GM23338 (cell line): ENCODE results near the gene KCNN2. TPM values are rescaled to one million over a fixed set of nuclear protein-coding genes. Genes with fewer than 3 reads are reported as not detected.

Experiments
- CREB1 ChIP-seq: fragments of 250-450 bp; sonication (Bioruptor Pico); IDR thresholded peaks from 2 replicates; pipeline ENCODE4 v1.5.0; 2020; ENCODE audit warnings: low read depth, mild to moderate bottlenecking, moderate library complexity
- CTCF ChIP-seq, 2 experiments: fragments of 200-600 bp in 1 of 2; sonication (generic) in 1 of 2; conservative IDR thresholded peaks; 2 replicates each; pipeline versions ENCODE4 v1.5.1 to v1.6.1; 2016 to 2017; ENCODE audit warnings: antibody characterized with exemption in 2 of 2, low read depth in 2 of 2, mild to moderate bottlenecking in 2 of 2, moderate library complexity in 1 of 2
- NANOG ChIP-seq: IDR thresholded peaks from 2 replicates; pipeline ENCODE4 v1.6.1; 2016; ENCODE audit warnings: antibody characterized with exemption, borderline replicate concordance
- POLR2AphosphoS5 ChIP-seq: IDR thresholded peaks from 2 replicates; pipeline ENCODE4 v1.6.1; 2016; ENCODE audit warnings: antibody characterized with exemption, low read depth
- REST ChIP-seq: IDR thresholded peaks from one replicate; pipeline ENCODE4 v1.6.1; 2018; ENCODE audit warnings: antibody characterized with exemption; ENCODE audit not compliant: unreplicated experiment
- STAT1 ChIP-seq: IDR thresholded peaks from one replicate; pipeline ENCODE4 v1.6.1; 2016; ENCODE audit warnings: antibody characterized with exemption; ENCODE audit not compliant: unreplicated experiment
- ZNF114 ChIP-seq: fragments of 250-450 bp; sonication (Bioruptor Pico); IDR thresholded peaks from 2 replicates; pipeline ENCODE4 v1.5.0; 2020; ENCODE audit warnings: mild to moderate bottlenecking, moderate library complexity
- ZNF331 ChIP-seq: fragments of 250-450 bp; sonication (Bioruptor Pico); IDR thresholded peaks from 2 replicates; pipeline ENCODE4 v1.5.0; 2020; ENCODE audit warnings: low read depth, mild to moderate bottlenecking, moderate library complexity
- ZNF462 ChIP-seq: fragments of 250-450 bp; sonication (Bioruptor Pico); IDR thresholded peaks from 2 replicates; pipeline ENCODE4 v1.5.0; 2020; ENCODE audit warnings: mild to moderate bottlenecking, moderate library complexity
- polyA plus RNA-seq: library from polyadenylated mRNA; unstranded; fragments of >200 nt; fragmentation: Nextera tagmentation; extraction: Ambion mirVana; gene quantifications from 2 replicates; pipeline ENCODE4 v1.2.1, GENCODE V29; 2016
- total RNA-seq: library from RNA; depleted of rRNA; stranded (reverse); fragments of >200 nt; shearing (Covaris generic); gene quantifications from 2 replicates; pipeline ENCODE4 v1.2.3, GENCODE V29; 2014

KCNN2 gene
- total and polyA plus RNA-seq, 2 experiments from 2014 or later: 14.7 to 15.9 TPM

DNA sequence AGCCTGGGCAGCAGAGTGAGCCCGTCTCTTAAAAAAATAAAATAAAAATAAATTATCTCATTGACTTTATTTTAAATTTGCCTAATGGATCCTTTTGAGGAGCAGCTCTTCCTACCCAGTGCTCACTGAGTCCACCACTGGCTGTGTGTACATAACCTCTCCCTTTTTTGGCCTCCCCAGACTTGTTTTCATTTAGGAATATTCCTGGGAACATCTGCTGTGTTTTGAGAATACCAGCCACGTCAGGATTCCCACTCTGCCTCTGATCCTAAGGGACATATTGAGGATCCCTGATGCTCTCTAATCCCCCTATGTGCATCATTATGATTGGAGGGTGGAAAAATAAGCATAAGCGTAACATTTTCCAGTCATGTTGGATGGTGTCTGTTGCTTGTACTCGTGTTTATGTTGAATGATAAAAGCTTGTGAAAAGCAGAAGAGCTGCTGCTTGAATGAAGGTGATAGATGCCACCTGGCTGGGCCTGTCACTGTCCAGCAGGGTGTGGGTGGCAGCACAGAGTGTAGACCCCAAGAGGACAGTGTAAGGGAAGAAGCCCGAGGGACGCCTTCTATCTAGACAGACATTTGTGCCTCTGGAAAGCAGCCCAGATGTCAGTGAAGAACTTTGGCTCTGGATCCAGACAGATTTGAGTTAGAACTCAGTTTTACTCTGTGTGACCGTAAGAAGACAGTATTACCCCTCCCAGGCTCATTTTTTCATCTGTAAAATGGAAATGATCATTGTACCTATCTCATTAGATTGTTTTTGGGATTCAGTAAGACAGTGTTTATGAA lies 15.4 kb downstream of the KCNN2 start (continued):
- TF ChIP-seq ZNF462 (CRISPR knock-in tag) (no peak), POLR2AphosphoS5 (no peak), CTCF (conservative IDR thresholded peaks at IDR 0.05; ENCODE audit: low read depth in 2 of 2) (no peak), REST (no peak), CREB1 (CRISPR knock-in tag) (no peak), ZNF114 (CRISPR knock-in tag) (no peak), NANOG (no peak), ZNF331 (CRISPR knock-in tag) (no peak), STAT1 (no peak)
